Measurements from ENCODE around the gene RAB11FIP4. TPM values are rescaled to one million over a fixed set of nuclear protein-coding genes. Genes with fewer than 3 reads are reported as not detected.

Gene RAB11FIP4
- total and polyA plus RNA-seq, 2 of the 13 experiments (the other 11 are each of a cell fraction or from before 2014, with no cell fraction given): 28.0 to 89.3 TPM

DNA sequence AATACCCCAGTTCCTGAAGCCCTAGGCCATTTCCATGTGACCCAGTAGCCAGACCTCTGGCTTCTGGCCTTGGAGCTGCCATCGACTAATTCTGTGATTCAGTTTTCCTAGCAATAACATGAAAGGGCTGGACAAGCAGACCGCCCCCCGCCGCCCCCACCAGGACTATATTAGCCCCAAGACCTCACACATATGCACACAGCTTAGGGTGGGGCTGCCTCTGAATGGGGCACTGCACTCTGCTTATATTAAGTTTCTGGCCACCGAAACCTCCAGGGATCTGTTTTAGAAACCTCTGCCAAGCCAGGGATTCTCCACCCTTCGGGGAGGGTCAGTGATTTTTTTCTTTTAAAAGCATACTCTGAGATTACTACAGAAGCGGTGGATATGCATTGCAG, 2.3 kb downstream of the RAB11FIP4 start:
- Histone ChIP-seq H2AFZ (ENCODE audit: low read length) (no peak overlapping the region), H3K27ac (ENCODE audit: extremely low read length, insufficient read depth, low read length) (no peak overlapping the region), H3K9ac (ENCODE audit: insufficient read depth, low read depth, low read length) (no peak overlapping the region), H3K4me3 (replicated peaks in 1 of 3; ENCODE audit: insufficient read depth in 1 of 3, low read depth in 2 of 3, low read length in 3 of 3) (no peak overlapping the region), H3K27me3 (ENCODE audit: control insufficient read depth in 1 of 2, insufficient read depth in 2 of 2, low read length in 2 of 2) (peaks cover 8 to 43% of the 10 kb centered on the region in 2 experiments), H3K4me1 (ENCODE audit: insufficient read depth, low read length) (no peaks in the 10 kb centered on the region), H3K36me3 (replicated peaks in 1 of 2; ENCODE audit: control insufficient read depth in 1 of 2, insufficient read depth in 2 of 2, low read length in 2 of 2) (no peaks in the 10 kb centered on the region), H3K9me3 (ENCODE audit: low read length) (no peaks in the 10 kb centered on the region), H3K4me2 (ENCODE audit: low read depth, low read length) (no peak overlapping the region), H4K20me1 (ENCODE audit: insufficient read depth, low read length) (no peaks in the 10 kb centered on the region), H3K79me2 (ENCODE audit: insufficient read depth, low read length) (no peaks in the 10 kb centered on the region)
- 34% methylated on average over 7 of the region's 7 CpGs for WGBS (ENCODE audit: low lambda C conversion rate)
- no peak for ATAC-seq
- TF ChIP-seq RNF2 (conservative IDR thresholded peaks at IDR 0.05; ENCODE audit: low read depth) (no peak), ZNF768 (CRISPR knock-in tag; IDR thresholded peaks at IDR 0.05) (no peak), ZEB1 (IDR thresholded peaks at IDR 0.05; ENCODE audit: insufficient replicate concordance, low read depth) (no peak), MEF2D (CRISPR knock-in tag; IDR thresholded peaks at IDR 0.05) (no peak), ZNF235 (CRISPR knock-in tag; IDR thresholded peaks at IDR 0.05; ENCODE audit: borderline replicate concordance) (no peak), AKAP8 (CRISPR knock-in tag; IDR thresholded peaks at IDR 0.05) (no peak), SP5 (CRISPR knock-in tag; IDR thresholded peaks at IDR 0.05; ENCODE audit: borderline replicate concordance, low read depth) (no peak), ZNF629 (CRISPR knock-in tag; conservative IDR thresholded peaks at IDR 0.05) (no peak), ZNF549 (CRISPR knock-in tag; IDR thresholded peaks at IDR 0.05) (no peak), KDM3A (CRISPR knock-in tag; IDR thresholded peaks at IDR 0.05; ENCODE audit: low read depth) (no peak), POLR2AphosphoS2 (IDR thresholded peaks at IDR 0.05; ENCODE audit: low read depth, low read length) (no peak), ZNF383 (CRISPR knock-in tag; IDR thresholded peaks at IDR 0.05; ENCODE audit: borderline replicate concordance) (no peak), NKX3-1 (CRISPR knock-in tag; IDR thresholded peaks at IDR 0.05) (no peak), ZNF878 (CRISPR knock-in tag; IDR thresholded peaks at IDR 0.05) (no peak)
- TF ChIP-seq, protein P1, sequence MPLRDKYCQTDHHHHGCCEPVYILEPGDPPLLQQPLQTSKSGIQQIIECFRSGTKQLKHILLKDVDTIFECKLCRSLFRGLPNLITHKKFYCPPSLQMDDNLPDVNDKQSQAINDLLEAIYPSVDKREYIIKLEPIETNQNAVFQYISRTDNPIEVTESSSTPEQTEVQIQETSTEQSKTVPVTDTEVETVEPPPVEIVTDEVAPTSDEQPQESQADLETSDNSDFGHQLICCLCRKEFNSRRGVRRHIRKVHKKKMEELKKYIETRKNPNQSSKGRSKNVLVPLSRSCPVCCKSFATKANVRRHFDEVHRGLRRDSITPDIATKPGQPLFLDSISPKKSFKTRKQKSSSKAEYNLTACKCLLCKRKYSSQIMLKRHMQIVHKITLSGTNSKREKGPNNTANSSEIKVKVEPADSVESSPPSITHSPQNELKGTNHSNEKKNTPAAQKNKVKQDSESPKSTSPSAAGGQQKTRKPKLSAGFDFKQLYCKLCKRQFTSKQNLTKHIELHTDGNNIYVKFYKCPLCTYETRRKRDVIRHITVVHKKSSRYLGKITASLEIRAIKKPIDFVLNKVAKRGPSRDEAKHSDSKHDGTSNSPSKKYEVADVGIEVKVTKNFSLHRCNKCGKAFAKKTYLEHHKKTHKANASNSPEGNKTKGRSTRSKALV (CRISPR knock-in tag; IDR thresholded peaks at IDR 0.05): no peak
- TF ChIP-seq, protein P2, sequence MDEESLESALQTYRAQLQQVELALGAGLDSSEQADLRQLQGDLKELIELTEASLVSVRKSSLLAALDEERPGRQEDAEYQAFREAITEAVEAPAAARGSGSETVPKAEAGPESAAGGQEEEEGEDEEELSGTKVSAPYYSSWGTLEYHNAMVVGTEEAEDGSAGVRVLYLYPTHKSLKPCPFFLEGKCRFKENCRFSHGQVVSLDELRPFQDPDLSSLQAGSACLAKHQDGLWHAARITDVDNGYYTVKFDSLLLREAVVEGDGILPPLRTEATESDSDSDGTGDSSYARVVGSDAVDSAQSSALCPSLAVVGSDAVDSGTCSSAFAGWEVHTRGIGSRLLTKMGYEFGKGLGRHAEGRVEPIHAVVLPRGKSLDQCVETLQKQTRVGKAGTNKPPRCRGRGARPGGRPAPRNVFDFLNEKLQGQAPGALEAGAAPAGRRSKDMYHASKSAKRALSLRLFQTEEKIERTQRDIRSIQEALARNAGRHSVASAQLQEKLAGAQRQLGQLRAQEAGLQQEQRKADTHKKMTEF (CRISPR knock-in tag; IDR thresholded peaks at IDR 0.05): no peak
- TF ChIP-seq, protein P3, sequence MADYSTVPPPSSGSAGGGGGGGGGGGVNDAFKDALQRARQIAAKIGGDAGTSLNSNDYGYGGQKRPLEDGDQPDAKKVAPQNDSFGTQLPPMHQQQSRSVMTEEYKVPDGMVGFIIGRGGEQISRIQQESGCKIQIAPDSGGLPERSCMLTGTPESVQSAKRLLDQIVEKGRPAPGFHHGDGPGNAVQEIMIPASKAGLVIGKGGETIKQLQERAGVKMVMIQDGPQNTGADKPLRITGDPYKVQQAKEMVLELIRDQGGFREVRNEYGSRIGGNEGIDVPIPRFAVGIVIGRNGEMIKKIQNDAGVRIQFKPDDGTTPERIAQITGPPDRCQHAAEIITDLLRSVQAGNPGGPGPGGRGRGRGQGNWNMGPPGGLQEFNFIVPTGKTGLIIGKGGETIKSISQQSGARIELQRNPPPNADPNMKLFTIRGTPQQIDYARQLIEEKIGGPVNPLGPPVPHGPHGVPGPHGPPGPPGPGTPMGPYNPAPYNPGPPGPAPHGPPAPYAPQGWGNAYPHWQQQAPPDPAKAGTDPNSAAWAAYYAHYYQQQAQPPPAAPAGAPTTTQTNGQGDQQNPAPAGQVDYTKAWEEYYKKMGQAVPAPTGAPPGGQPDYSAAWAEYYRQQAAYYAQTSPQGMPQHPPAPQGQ (CRISPR knock-in tag; IDR thresholded peaks at IDR 0.05; ENCODE audit: borderline replicate concordance): no peak
- CTCF ChIA-PET (ENCODE audit: low intra/inter-chr PET ratio, low total read pairs): no interaction called here
- POLR2A ChIA-PET: no interaction called here
- no TSS peak for BruUV-seq (replicated peaks)
- intact Hi-C loops (cut with micrococcal nuclease; ENCODE audit: unreplicated experiment) (no loop called here), in situ Hi-C loops (cut with HindIII; ENCODE audit: extremely low pct_ligation_motif_present, low pct_unique_long_range_greater_than_20kb) (no loop called here)
- FAIRE-seq: no peak
- no peak for DNase-seq (ENCODE audit: low spot score)

Data from HepG2 (cell line).